HG03565 (cell line): Measurements from ENCODE around the gene COL6A3.

ENCODE experiments used
- ATAC-seq: cut with Tn5 transposase; IDR thresholded peaks from one replicate; pipeline ENCODE4 v1.9.1; 2021; ENCODE audit warnings: mild to moderate bottlenecking, moderate library complexity; ENCODE audit not compliant: unreplicated experiment

COL6A3 gene

GRCh38 chr2:237301595-237301994 is 112.4 kb downstream of the COL6A3 start:
- ATAC-seq, result no peak

- ATAC-seq, result no peak
These were observed 113.2 kb downstream of the COL6A3 start for GRCh38 chr2:237300739-237301138.

GRCh38 chr2:237299906-237300305 is 114.1 kb downstream of the COL6A3 start:
- ATAC-seq, result no peak

- ATAC-seq, result no peak
These were observed 115.5 kb downstream of the COL6A3 start for GRCh38 chr2:237298151-237299118.

- ATAC-seq, result no peak
These were observed 116.4 kb downstream of the COL6A3 start for GRCh38 chr2:237297421-237298150.

GRCh38 chr2:237296756-237297155 is 117.2 kb downstream of the COL6A3 start:
- ATAC-seq, result no peak

GRCh38 chr2:237295889-237296480 is 118.0 kb downstream of the COL6A3 start:
- ATAC-seq, result no peak

- no peak for ATAC-seq
These were observed 119.5 kb downstream of the COL6A3 start for GRCh38 chr2:237294460-237294859.

GRCh38 chr2:237293978-237294377 is 120.0 kb downstream of the COL6A3 start:
- no peak for ATAC-seq

- no peak for ATAC-seq
These were observed 122.7 kb downstream of the COL6A3 start for GRCh38 chr2:237291138-237291792.

GRCh38 chr2:237290261-237290660 is 123.7 kb downstream of the COL6A3 start:
- no peak for ATAC-seq

GRCh38 chr2:237289139-237289538 is 124.8 kb downstream of the COL6A3 start:
- no peak for ATAC-seq

- ATAC-seq, result no peak
These were observed 126.1 kb downstream of the COL6A3 start for GRCh38 chr2:237287872-237288271.

GRCh38 chr2:237283131-237283928 is 130.6 kb downstream of the COL6A3 start:
- no peak for ATAC-seq

GRCh38 chr2:237282568-237283128 is 131.3 kb downstream of the COL6A3 start:
- no peak for ATAC-seq

GRCh38 chr2:237281836-237282306 is 132.1 kb downstream of the COL6A3 start:
- ATAC-seq, result no peak

- ATAC-seq, result no peak
These were observed 133.0 kb downstream of the COL6A3 start for GRCh38 chr2:237280939-237281338.

- no peak for ATAC-seq
These were observed 133.7 kb downstream of the COL6A3 start for GRCh38 chr2:237280229-237280628.

GRCh38 chr2:237279012-237279768 is 134.8 kb downstream of the COL6A3 start:
- no peak for ATAC-seq
